Pancreas (tissue), 10 donors: ENCODE measurements around the gene NFIA. TPM values are rescaled to one million over a fixed set of nuclear protein-coding genes. Genes with fewer than 3 reads are reported as not detected.

ENCODE experiments used
- ATAC-seq, 4 donors: fragments of 200-7000 bp; cut with Tn5 transposase; one replicate each; pipeline versions ENCODE4 v1.8.0 to v1.9.1; 2020; ENCODE audit warnings: mild to moderate bottlenecking in 4 of 4, moderate library complexity in 4 of 4
- DNase-seq, 6 donors: peaks; one replicate each; pipeline ENCODE4 v3.0.0-alpha.2; 2020
- FAIRE-seq: peaks from 2 replicates; lab custom pipeline; 2012; peaks lifted over from hg19 to GRCh38; lab: Jason Lieb, UNC
- H3K27ac ChIP-seq, 4 donors: fragments of 200-600 bp; sonication (generic); 1 replicate in 3 of 4; 2 replicates in 1 of 4; pipeline versions ENCODE4 v1.5.0 to v1.8.0; 2020
- H3K27me3 ChIP-seq, 4 donors: fragments of 200-600 bp; one replicate each; pipeline ENCODE4 v1.8.0; 2021
- H3K36me3 ChIP-seq, 3 donors: fragments of 200-600 bp; sonication (generic) in 1 of 3; one replicate each; pipeline versions ENCODE4 v1.5.0 to v1.8.0; 2020 to 2021
- H3K4me1 ChIP-seq, 3 donors: fragments of 200-600 bp; one replicate each; pipeline ENCODE4 v1.8.0; 2021
- H3K4me3 ChIP-seq, 4 donors: fragments of 200-600 bp; sonication (generic) in 2 of 4; one replicate each; pipeline versions ENCODE4 v1.5.0 to v1.8.0; 2020 to 2021
- H3K9me3 ChIP-seq, 4 donors: fragments of 200-600 bp; one replicate each; pipeline ENCODE4 v1.8.0; 2021
- WGBS, 2 donors: extraction: QIAGEN DNeasy Blood & Tissue Kit; methylation state at CpG; one replicate each; pipeline ENCODE4 v1.1.7; 2013; 5-methylcytosine and 5-hydroxymethylcytosine counted together
- intact Hi-C, 3 donors: fragments of 100-400 bp; cut with DNase I; formaldehyde crosslinking; loops; one replicate each; pipeline versions ENCODE4 v1.11.1 to v1.14.2; 2022
- polyA plus RNA-seq, 2 donors: library from polyadenylated mRNA; stranded (reverse); fragments of 200-250 nt; gene quantifications; one replicate each; pipeline ENCODE4 v1.2.3, GENCODE V29; 2013
- total RNA-seq, 6 donors: library from RNA; stranded (reverse); fragmentation: NEBNext Ultra II Directional in 4 of 6; extraction: Animal tissue kit (Norgen Biotek cat#: 25700) in 4 of 6; gene quantifications; one replicate each; pipeline versions ENCODE4 v1.2.1 to v1.2.4, GENCODE V29; 2021 to 2023
- TF ChIP-seq, protein P1 (sequence below), 4 donors: fragments of 200-600 bp; sonication (generic) in 3 of 4; IDR thresholded peaks; one replicate each; pipeline versions ENCODE4 v1.5.0 to v1.8.0; 2021; ENCODE audit warnings: antibody characterized with exemption in 4 of 4
- donor health status: healthy with polysubstance abuse.
- donor health status: DM: no; HTN: no; CAD: no; lungs with moderate emphysema.
- donor health status: DM: no; HTN: no; CAD: no.
- donor health status: control.
- donor health status: control.
- donor health status: Bipolar disorder and iron deficiency.
- donor health status: DM: yes; HTN: yes; CAD: no.
- donor health status: DM: no; HTN: no; CAD: no.
- donor health status: DM: no; HTN: no; CAD: no.
- donor health status: DM: yes; HTN: yes; CAD: no.

NFIA gene
- total and polyA plus RNA-seq, 8 donors, result 4.9 to 48.1 (median 30.2) TPM

DNA sequence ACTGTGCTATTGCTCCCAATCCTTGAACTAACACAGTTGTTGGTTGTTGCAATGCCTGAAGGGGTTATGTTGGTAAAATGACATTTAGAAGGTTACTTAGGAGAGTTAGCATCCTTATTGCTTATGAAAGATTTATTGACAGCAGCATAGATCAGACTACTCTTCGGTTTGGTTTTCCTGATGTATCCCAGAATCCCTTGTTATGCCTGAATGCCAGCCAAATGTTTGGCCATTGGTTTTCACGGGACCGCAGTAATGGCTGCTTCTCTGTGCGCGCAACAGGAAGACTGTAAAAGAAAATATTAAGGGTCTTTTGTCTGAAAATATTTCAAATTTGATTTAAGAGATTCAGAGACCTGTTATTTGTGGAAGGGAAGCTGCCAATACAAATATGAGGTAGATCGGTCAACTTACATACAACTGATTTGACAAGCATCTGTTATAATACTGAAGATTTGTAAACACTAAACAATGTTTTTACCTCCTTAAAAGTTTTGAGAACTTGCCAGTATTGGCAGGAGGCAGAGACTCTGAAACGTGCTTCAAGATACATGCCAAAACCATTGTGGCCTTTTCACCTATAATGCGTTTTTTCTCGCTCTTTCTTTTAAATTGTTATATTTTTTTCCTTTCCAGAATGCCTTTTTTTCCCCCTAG is 8.3 kb downstream of the NFIA start:
- DNase-seq (no peak), ATAC-seq (peak in 2 of 4 donors; percentile 7 to 39), FAIRE-seq (no peak)
- intact Hi-C loops, result no loop called here
- H3K27me3 ChIP-seq, result no peaks in the 10 kb centered on the region
- H3K27ac ChIP-seq, result peak overlapping the region in 1 of 4 donors; percentile 20
- peaks cover 0 to 6% (median 0%) of the 10 kb centered on the region in 3 donors for H3K36me3 ChIP-seq
- no peaks in the 10 kb centered on the region for H3K9me3 ChIP-seq
- TF ChIP-seq, protein P1, sequence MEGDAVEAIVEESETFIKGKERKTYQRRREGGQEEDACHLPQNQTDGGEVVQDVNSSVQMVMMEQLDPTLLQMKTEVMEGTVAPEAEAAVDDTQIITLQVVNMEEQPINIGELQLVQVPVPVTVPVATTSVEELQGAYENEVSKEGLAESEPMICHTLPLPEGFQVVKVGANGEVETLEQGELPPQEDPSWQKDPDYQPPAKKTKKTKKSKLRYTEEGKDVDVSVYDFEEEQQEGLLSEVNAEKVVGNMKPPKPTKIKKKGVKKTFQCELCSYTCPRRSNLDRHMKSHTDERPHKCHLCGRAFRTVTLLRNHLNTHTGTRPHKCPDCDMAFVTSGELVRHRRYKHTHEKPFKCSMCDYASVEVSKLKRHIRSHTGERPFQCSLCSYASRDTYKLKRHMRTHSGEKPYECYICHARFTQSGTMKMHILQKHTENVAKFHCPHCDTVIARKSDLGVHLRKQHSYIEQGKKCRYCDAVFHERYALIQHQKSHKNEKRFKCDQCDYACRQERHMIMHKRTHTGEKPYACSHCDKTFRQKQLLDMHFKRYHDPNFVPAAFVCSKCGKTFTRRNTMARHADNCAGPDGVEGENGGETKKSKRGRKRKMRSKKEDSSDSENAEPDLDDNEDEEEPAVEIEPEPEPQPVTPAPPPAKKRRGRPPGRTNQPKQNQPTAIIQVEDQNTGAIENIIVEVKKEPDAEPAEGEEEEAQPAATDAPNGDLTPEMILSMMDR (IDR thresholded peaks at IDR 0.05), result no peak
- WGBS, 2 donors, result 59 to 62% methylated on average over 9 of the region's 9 CpGs
- H3K4me1 ChIP-seq, result peaks cover 40 to 80% (median 75%) of the 10 kb centered on the region in 3 donors
- H3K4me3 ChIP-seq, result no peak overlapping the region

DNA sequence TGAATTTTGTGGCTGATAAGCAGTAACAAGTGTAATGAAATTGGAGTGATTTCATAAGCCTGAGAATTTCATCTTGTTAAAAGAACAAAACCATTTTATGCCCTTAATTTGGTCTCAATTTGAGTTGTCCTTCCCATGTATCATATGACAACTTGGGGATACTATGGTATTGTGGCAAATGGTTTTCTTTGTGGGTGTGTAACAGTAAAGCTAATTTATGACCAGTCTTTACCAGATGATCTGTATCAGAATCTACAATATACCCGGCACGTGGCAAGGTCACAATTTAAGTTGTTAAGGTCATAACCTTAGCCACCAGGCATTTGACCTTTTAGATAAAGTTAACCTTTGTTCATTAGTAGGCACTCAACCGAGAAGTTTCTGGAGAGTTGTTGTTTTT is 9.1 kb downstream of the NFIA start:
- DNase-seq (no peak), ATAC-seq (peak in 1 of 4 donors; percentile 3), FAIRE-seq (no peak)
- peak overlapping the region in 1 of 4 donors; percentile 20 for H3K27ac ChIP-seq
- TF ChIP-seq, protein P1 (IDR thresholded peaks at IDR 0.05), result no peak
- no peak overlapping the region for H3K4me3 ChIP-seq
- H3K27me3 ChIP-seq, result no peaks in the 10 kb centered on the region
- peaks cover 0 to 6% (median 0%) of the 10 kb centered on the region in 3 donors for H3K36me3 ChIP-seq
- WGBS, 2 donors, result 15 to 16% methylated on average over 3 of the region's 3 CpGs
- H3K9me3 ChIP-seq, result no peaks in the 10 kb centered on the region
- intact Hi-C loops, result no loop called here
- peaks cover 33 to 72% (median 72%) of the 10 kb centered on the region in 3 donors for H3K4me1 ChIP-seq

DNA sequence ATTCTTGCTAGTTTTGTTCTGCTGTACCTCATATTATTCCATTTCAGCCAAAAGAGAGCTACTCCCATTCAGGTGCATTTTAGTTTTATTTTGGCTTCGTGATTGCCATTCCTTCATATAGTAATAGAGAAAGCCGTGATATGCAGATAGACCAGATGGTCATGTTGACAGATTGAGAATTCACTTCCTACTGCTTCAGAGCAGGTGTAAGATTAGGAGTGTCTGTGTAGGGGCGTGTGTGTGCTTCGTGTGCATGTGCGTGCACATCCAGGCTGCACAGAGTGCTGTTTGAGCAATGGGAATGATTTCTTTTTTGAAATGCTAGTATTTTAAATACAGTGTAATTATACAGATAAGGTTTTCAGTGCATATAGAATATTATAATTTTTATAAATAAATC is 10.3 kb downstream of the NFIA start:
- Histone ChIP-seq H3K4me1 (peaks cover 32 to 75% (median 64%) of the 10 kb centered on the region in 3 donors), H3K36me3 (peaks cover 0 to 6% (median 0%) of the 10 kb centered on the region in 3 donors), H3K4me3 (peak overlapping the region in 2 of 4 donors; percentile 1 to 3), H3K9me3 (no peaks in the 10 kb centered on the region), H3K27ac (peak overlapping the region in 1 of 4 donors; percentile 43), H3K27me3 (no peaks in the 10 kb centered on the region)
- FAIRE-seq, result no peak
- TF ChIP-seq, protein P1 (IDR thresholded peaks at IDR 0.05), result no peak
- DNase-seq, result no peak
- ATAC-seq, result peak; percentile 54 to 77 (median 76)
- WGBS, 2 donors, result 31 to 32% methylated on average over 5 of the region's 5 CpGs
- intact Hi-C loops, result no loop called here

DNA sequence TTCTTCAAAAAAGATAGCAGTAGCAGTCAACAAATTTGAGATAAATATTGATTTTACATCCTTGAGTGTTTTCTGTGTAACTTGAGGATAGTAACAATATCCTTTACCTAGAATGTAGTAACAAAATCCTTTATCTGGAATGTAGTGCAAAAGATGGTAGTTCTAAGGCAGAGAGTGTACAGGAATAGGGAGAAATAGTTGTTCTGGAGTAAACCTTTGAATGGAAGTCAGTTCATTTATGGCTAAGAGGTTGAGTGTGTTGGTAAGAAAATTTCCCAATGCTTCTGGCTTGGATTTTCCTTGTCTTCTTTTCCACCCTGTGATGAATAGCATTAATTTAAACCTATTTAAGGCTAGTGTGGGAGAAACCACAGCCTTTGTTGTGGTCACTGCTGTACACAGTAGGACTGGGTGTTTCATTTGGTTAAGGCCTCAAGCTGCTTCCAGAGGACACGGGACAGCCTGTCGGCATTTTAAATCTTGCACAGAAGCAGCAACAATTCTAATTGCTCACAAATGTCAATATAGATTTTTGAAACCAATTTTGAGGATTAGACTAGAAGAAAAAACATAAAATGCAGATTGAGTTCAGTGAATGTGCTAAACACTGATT is 11.3 kb downstream of the NFIA start:
- no peak for FAIRE-seq

More for the DNA sequence above, 11.3 kb downstream of the NFIA start:
- no peak for DNase-seq
- intact Hi-C loops, result no loop called here
- Histone ChIP-seq H3K4me1 (peaks cover 32 to 81% (median 66%) of the 10 kb centered on the region in 3 donors), H3K27me3 (no peaks in the 10 kb centered on the region), H3K36me3 (peaks cover 0 to 3% (median 0%) of the 10 kb centered on the region in 3 donors), H3K27ac (no peak overlapping the region), H3K9me3 (no peaks in the 10 kb centered on the region), H3K4me3 (no peak overlapping the region)
- TF ChIP-seq, protein P1 (IDR thresholded peaks at IDR 0.05), result no peak
- 79 to 95% methylated on average over 2 of the region's 2 CpGs for WGBS, 2 donors
- no peak for ATAC-seq
